GM19023 (cell line): ENCODE data around the gene EGLN3.

Experiments used
- ATAC-seq: cut with Tn5 transposase; IDR thresholded peaks from one replicate; pipeline ENCODE4 v1.9.1; 2021; ENCODE audit warnings: mild to moderate bottlenecking, moderate library complexity; ENCODE audit not compliant: unreplicated experiment

EGLN3 gene

GRCh38 chr14:33880330-33880729 lies 70.5 kb downstream of the EGLN3 start:
- no peak for ATAC-seq

- ATAC-seq, result no peak
Observed at GRCh38 chr14:33879684-33880286, 71.1 kb downstream of the EGLN3 start.

GRCh38 chr14:33876274-33876673 lies 74.6 kb downstream of the EGLN3 start:
- no peak for ATAC-seq
